IMR-90 (cell line): ENCODE data around the gene NNMT. TPM values are rescaled to one million over a fixed set of nuclear protein-coding genes. Genes with fewer than 3 reads are reported as not detected.

ENCODE experiments used
- ATAC-seq: fragments of 200-7000 bp; cut with Tn5 transposase; 2 replicates; pipeline ENCODE4 v1.9.1; 2020; ENCODE audit warnings: low read depth, mild to moderate bottlenecking, moderate library complexity
- BruUV-seq: library from RNA; stranded (reverse); fragments of 400-500 nt; replicated peaks from 2 replicates; lab custom pipeline; 2021; lab: Mats Ljungman, UMichigan
- CTCF ChIA-PET: fragments of 300-600 bp; formaldehyde crosslinking; extraction: SDS; loops from one replicate; lab custom pipeline; 2021; ENCODE audit warnings: antibody characterized with exemption; lab: Yijun Ruan, JAX
- POLR2A ChIA-PET: fragments of 300-600 bp; sonication (Branson Sonifier 250); formaldehyde crosslinking; loops from one replicate; lab custom pipeline; 2022; ENCODE audit warnings: antibody characterized with exemption; ENCODE audit not compliant: unreplicated experiment; lab: Charles Lee
- DNase-seq: peaks from one replicate; pipeline ENCODE4 v3.0.0; 2013
- H2AFZ ChIP-seq: replicated peaks from 2 replicates; pipeline ENCODE3; 2013; ENCODE audit warnings: low read length, mild to moderate bottlenecking; ENCODE audit not compliant: poor library complexity
- H2AK5ac ChIP-seq: 2 replicates; pipeline ENCODE4 v1.6.1; 2013; ENCODE audit warnings: low read depth, low read length, inconsistent platforms
- H2AK9ac ChIP-seq: replicated peaks from 2 replicates; pipeline ENCODE3; 2013; ENCODE audit warnings: mild to moderate bottlenecking, low read depth, low read length, moderate library complexity; ENCODE audit not compliant: poor library complexity
- H2BK120ac ChIP-seq: 2 replicates; pipeline ENCODE4 v1.6.1; 2013; ENCODE audit warnings: low read depth, low read length, inconsistent platforms
- H2BK15ac ChIP-seq: 3 replicates; pipeline ENCODE4 v1.6.1; 2013; ENCODE audit warnings: low read depth, low read length, inconsistent platforms
- H2BK20ac ChIP-seq: 2 replicates; pipeline ENCODE4 v1.6.1; 2013; ENCODE audit warnings: low read depth, mild to moderate bottlenecking, inconsistent platforms, low read length, moderate library complexity
- H2BK5ac ChIP-seq: 2 replicates; pipeline ENCODE4 v1.6.1; 2013; ENCODE audit warnings: mild to moderate bottlenecking, low read depth, low read length, inconsistent platforms; ENCODE audit not compliant: poor library complexity, severe bottlenecking
- H3K14ac ChIP-seq: replicated peaks from 2 replicates; pipeline ENCODE4 v1.6.1; 2013; ENCODE audit warnings: low read depth, low read length, inconsistent platforms
- H3K18ac ChIP-seq: 2 replicates; pipeline ENCODE4 v1.6.1; 2013; ENCODE audit warnings: low read depth, low read length, control low read depth
- H3K23ac ChIP-seq: 2 replicates; pipeline ENCODE4 v1.6.1; 2013; ENCODE audit warnings: low read depth, low read length, inconsistent platforms
- H3K27ac ChIP-seq: 2 replicates; pipeline ENCODE4 v1.5.1; 2013; ENCODE audit warnings: mild to moderate bottlenecking, control low read depth, low read length; ENCODE audit not compliant: insufficient read depth
- H3K27me3 ChIP-seq: 2 replicates; pipeline ENCODE4 v1.6.1; 2013; ENCODE audit warnings: low read length; ENCODE audit not compliant: control insufficient read depth, insufficient read depth
- H3K36me3 ChIP-seq: 2 replicates; pipeline ENCODE4 v1.6.1; 2013; ENCODE audit warnings: low read length, mixed read lengths; ENCODE audit not compliant: control insufficient read depth, insufficient read depth
- H3K4ac ChIP-seq: 2 replicates; pipeline ENCODE4 v1.6.1; 2013; ENCODE audit warnings: low read depth, low read length, inconsistent platforms
- H3K4me1 ChIP-seq: 2 replicates; pipeline ENCODE4 v1.6.1; 2013; ENCODE audit warnings: low read length, mixed read lengths; ENCODE audit not compliant: control insufficient read depth, insufficient read depth
- H3K4me2 ChIP-seq: 2 replicates; pipeline ENCODE4 v1.6.1; 2013; ENCODE audit warnings: low read depth, mild to moderate bottlenecking, control low read depth, low read length, moderate library complexity
- H3K4me3 ChIP-seq: 2 replicates; pipeline ENCODE4 v1.5.1; 2013; ENCODE audit warnings: low read depth, mild to moderate bottlenecking, control low read depth, low read length, moderate library complexity; ENCODE audit not compliant: insufficient read depth
- H3K56ac ChIP-seq: 2 replicates; pipeline ENCODE4 v1.6.1; 2013; ENCODE audit warnings: low read length, inconsistent platforms; ENCODE audit not compliant: insufficient read depth; ENCODE audit errors: extremely low read depth
- H3K79me1 ChIP-seq, 2 experiments: 2 replicates each; pipeline ENCODE4 v1.6.1; 2013; ENCODE audit warnings: low read length in 2 of 2, inconsistent platforms in 1 of 2, low read depth in 1 of 2
- H3K9ac ChIP-seq: 2 replicates; pipeline ENCODE4 v1.6.1; 2013; ENCODE audit warnings: low read depth, low read length, control low read depth
- H3K9me1 ChIP-seq: 2 replicates; pipeline ENCODE4 v1.6.1; 2013; ENCODE audit warnings: low read length, inconsistent platforms; ENCODE audit not compliant: insufficient read depth
- H3K9me3 ChIP-seq: 2 replicates; pipeline ENCODE4 v1.6.1; 2013; ENCODE audit warnings: low read length; ENCODE audit not compliant: control insufficient read depth, insufficient read depth
- H4K20me1 ChIP-seq: 2 replicates; pipeline ENCODE4 v1.6.1; 2013; ENCODE audit warnings: low read length, inconsistent platforms; ENCODE audit not compliant: insufficient read depth
- H4K5ac ChIP-seq: 2 replicates; pipeline ENCODE4 v1.6.1; 2013; ENCODE audit warnings: mild to moderate bottlenecking, low read depth, low read length, control low read depth
- H4K8ac ChIP-seq, 2 experiments: 2 replicates each; pipeline ENCODE4 v1.6.1; 2013; ENCODE audit warnings: low read depth in 2 of 2, low read length in 2 of 2, control low read depth in 1 of 2, inconsistent platforms in 1 of 2
- H4K91ac ChIP-seq: 2 replicates; pipeline ENCODE4 v1.6.1; 2013; ENCODE audit warnings: low read depth, low read length, inconsistent platforms; ENCODE audit not compliant: insufficient read depth
- BHLHE40 ChIP-seq: fragments of 150-350 bp; IDR thresholded peaks from 2 replicates; pipeline ENCODE4 v1.6.1; 2016; ENCODE audit warnings: mild to moderate bottlenecking, low read depth, low read length
- MAFK ChIP-seq: IDR thresholded peaks from 2 replicates; pipeline ENCODE4 v1.6.1; 2012; ENCODE audit warnings: low read depth, low read length, improper control_type of control experiment
- MAZ ChIP-seq: IDR thresholded peaks from 2 replicates; pipeline ENCODE4 v1.6.1; 2012; ENCODE audit warnings: low read depth, mild to moderate bottlenecking, low read length, improper control_type of control experiment, moderate library complexity, borderline replicate concordance
- MXI1 ChIP-seq: IDR thresholded peaks from 2 replicates; pipeline ENCODE4 v1.6.1; 2012; ENCODE audit warnings: low read depth, mild to moderate bottlenecking, low read length, moderate library complexity, borderline replicate concordance
- NFE2L2 ChIP-seq: fragments of 150-350 bp; IDR thresholded peaks from 2 replicates; pipeline ENCODE4 v1.6.1; 2016; ENCODE audit warnings: low read depth, mild to moderate bottlenecking, low read length
- RFX5 ChIP-seq: IDR thresholded peaks from 2 replicates; pipeline ENCODE4 v1.8.0; 2012; ENCODE audit warnings: low read depth, mild to moderate bottlenecking, low read length, moderate library complexity
- SMC3 ChIP-seq: fragments of 150-350 bp; IDR thresholded peaks from 2 replicates; pipeline ENCODE4 v1.6.1; 2016; ENCODE audit warnings: low read depth, mild to moderate bottlenecking, antibody characterized with exemption, low read length, moderate library complexity
- WGBS, 2 experiments: methylation state at CpG; one replicate each; pipeline versions ENCODE4 v1.1.5 to v1.1.7; 2013; ENCODE audit warnings: missing lambda C conversion rate in 2 of 2; ENCODE audit not compliant: insufficient read length in 1 of 2; ENCODE audit errors: extremely low coverage in 2 of 2; 5-methylcytosine and 5-hydroxymethylcytosine counted together
- dilution Hi-C: fragments of 300-500 bp; cut with HindIII; formaldehyde crosslinking; loops from one replicate; pipeline ENCODE4 v1.14.3; 2018; ENCODE audit warnings: low sequenced_read_pairs; ENCODE audit not compliant: unreplicated experiment
- in situ Hi-C: fragments of 300-500 bp; cut with MboI; formaldehyde crosslinking; loops from 3 replicates; pipeline ENCODE4 v1.14.3; 2019; ENCODE audit warnings: low sequenced_read_pairs, inconsistent platforms, mixed read lengths
- intact Hi-C: fragments of 100-400 bp; cut with micrococcal nuclease; formaldehyde crosslinking; loops from 2 replicates; pipeline ENCODE4 v1.10.0; 2022
- polyA plus RNA-seq, 3 experiments: library from polyadenylated mRNA; depleted of rRNA; stranded (reverse); fragments of >200 nt; gene quantifications; 2 replicates each; pipeline ENCODE4 v1.2.3, GENCODE V29; 2012; ENCODE audit warnings: low replicate concordance in 1 of 3
- total RNA-seq: library from RNA; depleted of rRNA; stranded (reverse); fragments of >200 nt; gene quantifications from 2 replicates; pipeline ENCODE4 v1.2.3, GENCODE V29; 2012

Gene NNMT
- total and polyA plus RNA-seq, 2 of the 4 experiments (the other 2 are of a cell fraction), result 79.7 to 108 TPM

GRCh38 chr11:114314096-114314495, 17.9 kb downstream of the NNMT start:
- peaks cover 3% of the 10 kb centered on the region; the same call in 1 of the 2 replicates for H4K20me1 ChIP-seq
- BruUV-seq, result no TSS peak
- no peak for DNase-seq

More at GRCh38 chr11:114314096-114314495, 17.9 kb downstream of the NNMT start:
- Histone ChIP-seq H3K9ac (no peak overlapping the region), H3K9me3 (no peaks in the 10 kb centered on the region), H2BK120ac (no peak overlapping the region), H3K79me1 (peaks cover 2 to 23% of the 10 kb centered on the region in 2 experiments; a peak in 3 of 4 replicates), H3K14ac (no peak overlapping the region), H3K27me3 (no peaks in the 10 kb centered on the region), H2BK20ac (no peak overlapping the region), H3K36me3 (peaks cover 23% of the 10 kb centered on the region), H3K4ac (no peak overlapping the region), H2BK5ac (no peak overlapping the region), H3K18ac (no peak overlapping the region), H4K5ac (no peak overlapping the region), H3K4me3 (no peak overlapping the region), H2BK15ac (no peak overlapping the region), H3K4me2 (no peak overlapping the region), H4K91ac (no peak overlapping the region), H4K8ac (no peak overlapping the region), H3K9me1 (no peaks in the 10 kb centered on the region), H2AK5ac (no peak overlapping the region), H2AK9ac (no peak overlapping the region), H3K23ac (no peak overlapping the region), H3K56ac (no peak overlapping the region), H2AFZ (no peak overlapping the region), H3K27ac (no peak overlapping the region), H3K4me1 (peaks cover 4% of the 10 kb centered on the region; the same call in 1 of the 2 replicates)
- in situ Hi-C loops, result no loop called here
- dilution Hi-C loops, result no loop called here
- POLR2A ChIA-PET, result no interaction called here
- TF ChIP-seq MXI1, result no peak
- TF ChIP-seq SMC3, result no peak
- no peak for TF ChIP-seq BHLHE40
- no peak for TF ChIP-seq RFX5
- TF ChIP-seq MAFK, result no peak
- TF ChIP-seq NFE2L2, result no peak
- TF ChIP-seq MAZ, result no peak
- intact Hi-C loops, result loop anchor here (2.0 kb wide), 1 partner anchor 33 kb away; no protein-coding TSS in a partner anchor
- WGBS, 2 experiments, result no CpG with 5 or more reads among the region's 1 CpG
- no peak for ATAC-seq
- CTCF ChIA-PET, result interaction anchor here (1.4 kb wide), 1 partner anchor 33 kb away, joined by 3 read pairs; no protein-coding TSS in a partner anchor
